ENCODE data around the gene CATSPER3. TPM values are rescaled to one million over a fixed set of nuclear protein-coding genes. Genes with fewer than 3 reads are reported as not detected.

Gene CATSPER3
- total RNA-seq, 2 donors from 2014 or later = 0.52 TPM; not detected in 1

- 75 to 98% methylated on average over 4 of the region's 4 CpGs for WGBS, 2 donors
- ATAC-seq (no peak), DNase-seq (no peak)
- intact Hi-C loops (cut with DNase I) = no loop called here
- no peaks in the 10 kb centered on the region for H3K9me3 ChIP-seq
- peaks cover 48% of the 10 kb centered on the region for H3K4me1 ChIP-seq
- no peaks in the 10 kb centered on the region for H3K36me3 ChIP-seq (replicated peaks in 1 of 2; ENCODE audit: insufficient read depth in 1 of 2, low read depth in 2 of 2)
- no peak for TF ChIP-seq POLR2A (IDR thresholded peaks at IDR 0.05)
- no peak overlapping the region for H3K27ac ChIP-seq
- H3K4me3 ChIP-seq = no peak overlapping the region
- peaks cover 0 to 68% of the 10 kb centered on the region in 2 donors for H3K27me3 ChIP-seq
These were observed 68.7 kb downstream of the CATSPER3 start for GRCh38 chr5:135036405-135036804.

GRCh38 chr5:135037519-135038204, 70.0 kb downstream of the CATSPER3 start:
- Histone ChIP-seq H3K4me3 (no peak overlapping the region), H3K27me3 (peaks cover 0 to 56% of the 10 kb centered on the region in 2 donors)

GRCh38 chr5:135038205-135038812, 70.6 kb downstream of the CATSPER3 start:
- no peak overlapping the region for H3K4me3 ChIP-seq
- TF ChIP-seq CTCF (IDR thresholded peaks at IDR 0.05) (no peak), POLR2A (IDR thresholded peaks at IDR 0.05) (no peak)
- no peak overlapping the region for H3K27ac ChIP-seq
- no peak for DNase-seq
- H3K27me3 ChIP-seq = peaks cover 0 to 50% of the 10 kb centered on the region in 2 donors
- intact Hi-C loops (cut with DNase I) = no loop called here
- no peaks in the 10 kb centered on the region for H3K9me3 ChIP-seq
- no peaks in the 10 kb centered on the region for H3K36me3 ChIP-seq (replicated peaks in 1 of 2; ENCODE audit: insufficient read depth in 1 of 2, low read depth in 2 of 2)
- 14 to 15% methylated on average over 20 of the region's 20 CpGs for WGBS, 2 donors
- peaks cover 36% of the 10 kb centered on the region for H3K4me1 ChIP-seq
- ATAC-seq = no peak

More at GRCh38 chr5:135037519-135038204, 70.0 kb downstream of the CATSPER3 start:
- ATAC-seq (no peak), DNase-seq (no peak)
- Histone ChIP-seq H3K9me3 (no peaks in the 10 kb centered on the region), H3K27ac (no peak overlapping the region), H3K4me1 (peaks cover 42% of the 10 kb centered on the region), H3K36me3 (replicated peaks in 1 of 2; ENCODE audit: insufficient read depth in 1 of 2, low read depth in 2 of 2) (no peaks in the 10 kb centered on the region)
- WGBS, 2 donors = 13 to 23% methylated on average over 7 to 11 of the region's 11 CpGs
- TF ChIP-seq POLR2A (IDR thresholded peaks at IDR 0.05) (no peak), CTCF (IDR thresholded peaks at IDR 0.05) (no peak)
- intact Hi-C loops (cut with DNase I) = no loop called here

GRCh38 chr5:135038813-135039270, 71.1 kb downstream of the CATSPER3 start:
- no peak overlapping the region for H3K27ac ChIP-seq
- ATAC-seq = no peak
- no peak for DNase-seq
- no peaks in the 10 kb centered on the region for H3K9me3 ChIP-seq
- H3K4me1 ChIP-seq = peaks cover 31% of the 10 kb centered on the region
- WGBS, 2 donors = 6 to 15% methylated on average over 26 to 42 of the region's 42 CpGs
- H3K36me3 ChIP-seq (replicated peaks in 1 of 2; ENCODE audit: insufficient read depth in 1 of 2, low read depth in 2 of 2) = no peaks in the 10 kb centered on the region
- H3K27me3 ChIP-seq = peaks cover 0 to 44% of the 10 kb centered on the region in 2 donors
- H3K4me3 ChIP-seq = no peak overlapping the region
- intact Hi-C loops (cut with DNase I) = no loop called here
- TF ChIP-seq CTCF (IDR thresholded peaks at IDR 0.05) (no peak), POLR2A (IDR thresholded peaks at IDR 0.05) (no peak)

GRCh38 chr5:135039271-135040033, 71.7 kb downstream of the CATSPER3 start:
- peaks cover 0 to 44% of the 10 kb centered on the region in 2 donors for H3K27me3 ChIP-seq
- 3 to 6% methylated on average over 26 to 75 of the region's 87 CpGs for whole genome bisulfite sequencing, 2 donors
- no peaks in the 10 kb centered on the region for H3K36me3 ChIP-seq (replicated peaks in 1 of 2; ENCODE audit: insufficient read depth in 1 of 2, low read depth in 2 of 2)
- no peak overlapping the region for H3K27ac ChIP-seq
- H3K4me1 ChIP-seq = peaks cover 29% of the 10 kb centered on the region
- DNase-seq (no peak), ATAC-seq (no peak)
- intact Hi-C loops (cut with DNase I) = no loop called here
- TF ChIP-seq POLR2A (IDR thresholded peaks at IDR 0.05) = no peak
- H3K4me3 ChIP-seq = no peak overlapping the region
- H3K9me3 ChIP-seq = no peaks in the 10 kb centered on the region
